Esophagus squamous epithelium (tissue), 4 donors: ENCODE measurements around the gene PNPLA8.

Experiments
- CTCF ChIP-seq, 6 experiments: fragments of 450-650 bp in 4 of 6; fragments of 200-600 bp in 2 of 6; sonication (generic) in 2 of 6; IDR thresholded peaks; one replicate each; pipeline ENCODE4 v1.5.1; 2016 to 2019; ENCODE audit warnings: antibody characterized with exemption in 6 of 6, mild to moderate bottlenecking in 4 of 6, moderate library complexity in 4 of 6
- POLR2A ChIP-seq, 4 donors: fragments of 450-650 bp; IDR thresholded peaks; one replicate each; pipeline ENCODE4 v1.6.1; 2017; ENCODE audit warnings: antibody characterized with exemption in 4 of 4, mild to moderate bottlenecking in 4 of 4, moderate library complexity in 3 of 4

- no peak for TF ChIP-seq CTCF (IDR thresholded peaks at IDR 0.05)
- no peak for TF ChIP-seq POLR2A (IDR thresholded peaks at IDR 0.05)
Measured at GRCh38 chr7:108515013-108515412, 10.9 kb downstream of the PNPLA8 start.
